Kidney (tissue), 14 donors: ENCODE data around the gene WFS1. TPM values are rescaled to one million over a fixed set of nuclear protein-coding genes. Genes with fewer than 3 reads are reported as not detected.

Experiments
- DNase-seq, 5 donors: peaks; one replicate each; pipeline ENCODE4 v3.0.0-alpha.2; 2013 to 2020
- FAIRE-seq: peaks from 2 replicates; lab custom pipeline; 2012; peaks lifted over from hg19 to GRCh38; lab: Jason Lieb, UNC
- H3K27ac ChIP-seq, 2 donors: one replicate each; pipeline ENCODE4 v1.7.0; 2013; ENCODE audit warnings: low read depth in 2 of 2, low read length in 2 of 2, inconsistent platforms in 1 of 2
- H3K27me3 ChIP-seq: one replicate; pipeline ENCODE4 v1.7.1; 2013; ENCODE audit warnings: low read length, inconsistent platforms; ENCODE audit not compliant: control insufficient read depth, insufficient read depth
- H3K36me3 ChIP-seq, 3 donors: one replicate each; pipeline versions ENCODE4 v1.7.0 to v1.7.1; 2013; ENCODE audit warnings: low read length in 3 of 3, control low read depth in 1 of 3, inconsistent platforms in 1 of 3; ENCODE audit not compliant: insufficient read depth in 3 of 3, control insufficient read depth in 2 of 3
- H3K4me1 ChIP-seq, 3 donors: one replicate each; pipeline versions ENCODE4 v1.7.0 to v1.7.1; 2013; ENCODE audit warnings: low read length in 3 of 3, inconsistent platforms in 1 of 3, low read depth in 1 of 3; ENCODE audit not compliant: control insufficient read depth in 2 of 3, insufficient read depth in 2 of 3
- H3K4me3 ChIP-seq, 3 donors: one replicate each; pipeline versions ENCODE4 v1.7.0 to v1.8.1; 2013; ENCODE audit warnings: low read length in 3 of 3, control low read depth in 1 of 3, inconsistent platforms in 1 of 3
- H3K9ac ChIP-seq, 3 donors: one replicate each; pipeline versions ENCODE4 v1.7.0 to v1.7.1; 2013; ENCODE audit warnings: low read length in 3 of 3, control low read depth in 1 of 3, inconsistent platforms in 1 of 3
- H3K9me3 ChIP-seq, 3 donors: one replicate each; pipeline versions ENCODE4 v1.7.0 to v1.7.1; 2013; ENCODE audit warnings: low read length in 3 of 3, control low read depth in 1 of 3, inconsistent platforms in 1 of 3; ENCODE audit not compliant: control insufficient read depth in 2 of 3, insufficient read depth in 1 of 3
- intact Hi-C: fragments of 100-400 bp; cut with DNase I; formaldehyde crosslinking; loops from one replicate; pipeline ENCODE4 v1.11.1; 2022
- polyA plus RNA-seq: library from polyadenylated mRNA; stranded (reverse); fragments of 350-450 nt; fragmentation: Illumina TruSeq; extraction: RNeasy Lipid Tissue Mini Kit (QIAGEN cat#74804); gene quantifications from one replicate; pipeline ENCODE4 v1.2.3, GENCODE V29; 2014; ENCODE audit warnings: low read depth, low replicate concordance; ENCODE audit not compliant: insufficient read depth
- total RNA-seq: library from RNA; stranded (reverse); fragmentation: NEBNext Ultra II Directional; extraction: Animal tissue kit (Norgen Biotek cat#: 25700); gene quantifications from one replicate; pipeline ENCODE4 v1.2.1, GENCODE V29; 2021
- TF ChIP-seq, protein P1 (sequence below): IDR thresholded peaks from 3 replicates; pipeline ENCODE4 v1.5.1; 2012; ENCODE audit warnings: mild to moderate bottlenecking, moderate library complexity, borderline replicate concordance; ENCODE audit not compliant: insufficient read depth; ENCODE audit errors: extremely low read depth
- donor health status: control.
- donor health status: control.
- donor health status: control.
- donor health status: control.
- donor health status: control.
- donor health status: DM: yes; HTN: yes; CAD: no.
- donor health status: Normal renal cell carcinoma (clear cell type).

WFS1 gene
- total and polyA plus RNA-seq, 2 donors from 2014 or later: 20.8 to 31.4 TPM

DNA sequence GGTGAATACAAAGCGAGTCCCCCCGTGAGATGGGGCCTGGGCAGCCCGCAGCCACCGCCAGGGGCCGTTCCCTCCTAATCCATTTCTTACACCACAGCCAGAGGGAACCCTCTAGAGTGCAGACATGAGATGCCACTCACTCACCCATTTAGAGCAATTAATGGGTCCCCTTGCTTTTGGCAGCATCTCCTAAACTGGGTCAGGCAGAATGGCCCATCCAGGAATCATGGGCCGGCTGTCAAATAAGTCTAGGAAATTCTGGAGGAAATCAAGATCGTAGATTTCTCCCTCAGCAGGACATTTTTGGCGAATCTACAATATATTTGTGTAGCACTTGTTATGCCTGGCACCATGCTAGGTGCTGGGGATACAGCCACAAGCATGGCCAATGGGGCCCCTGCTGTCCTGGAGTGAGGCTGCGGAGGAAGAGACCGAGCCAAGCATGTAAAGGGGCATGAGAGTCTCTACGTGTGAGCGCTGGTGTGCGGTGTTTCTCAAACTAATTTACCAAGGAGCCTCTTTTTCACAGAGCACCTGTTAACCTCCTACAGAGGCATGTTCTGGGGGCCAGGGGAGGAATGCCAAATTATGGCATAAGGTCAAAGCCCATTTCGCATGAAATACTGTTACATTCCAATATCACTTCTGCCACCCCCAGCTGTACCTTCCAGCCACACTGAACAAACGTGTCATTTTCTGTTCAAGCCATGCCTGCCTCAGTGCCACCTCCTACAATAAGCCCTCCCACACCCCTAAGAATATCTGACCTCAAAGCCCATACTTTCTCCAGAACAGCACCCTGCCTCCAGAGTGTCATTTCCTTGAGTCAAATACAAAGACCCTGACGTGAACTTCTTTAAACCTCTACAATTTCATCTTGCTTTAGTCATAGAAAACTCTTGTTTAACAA lies 41.2 kb upstream of the WFS1 start:
- FAIRE-seq (no peak), DNase-seq (no peak)
- H3K9ac ChIP-seq: no peak overlapping the region
- no peaks in the 10 kb centered on the region for H3K9me3 ChIP-seq
- H3K27me3 ChIP-seq: no peaks in the 10 kb centered on the region
- TF ChIP-seq, protein P1, sequence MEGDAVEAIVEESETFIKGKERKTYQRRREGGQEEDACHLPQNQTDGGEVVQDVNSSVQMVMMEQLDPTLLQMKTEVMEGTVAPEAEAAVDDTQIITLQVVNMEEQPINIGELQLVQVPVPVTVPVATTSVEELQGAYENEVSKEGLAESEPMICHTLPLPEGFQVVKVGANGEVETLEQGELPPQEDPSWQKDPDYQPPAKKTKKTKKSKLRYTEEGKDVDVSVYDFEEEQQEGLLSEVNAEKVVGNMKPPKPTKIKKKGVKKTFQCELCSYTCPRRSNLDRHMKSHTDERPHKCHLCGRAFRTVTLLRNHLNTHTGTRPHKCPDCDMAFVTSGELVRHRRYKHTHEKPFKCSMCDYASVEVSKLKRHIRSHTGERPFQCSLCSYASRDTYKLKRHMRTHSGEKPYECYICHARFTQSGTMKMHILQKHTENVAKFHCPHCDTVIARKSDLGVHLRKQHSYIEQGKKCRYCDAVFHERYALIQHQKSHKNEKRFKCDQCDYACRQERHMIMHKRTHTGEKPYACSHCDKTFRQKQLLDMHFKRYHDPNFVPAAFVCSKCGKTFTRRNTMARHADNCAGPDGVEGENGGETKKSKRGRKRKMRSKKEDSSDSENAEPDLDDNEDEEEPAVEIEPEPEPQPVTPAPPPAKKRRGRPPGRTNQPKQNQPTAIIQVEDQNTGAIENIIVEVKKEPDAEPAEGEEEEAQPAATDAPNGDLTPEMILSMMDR: no peak
- no peaks in the 10 kb centered on the region for H3K36me3 ChIP-seq
- H3K4me3 ChIP-seq: no peak overlapping the region
- no peaks in the 10 kb centered on the region for H3K4me1 ChIP-seq
- no peak overlapping the region for H3K27ac ChIP-seq
- intact Hi-C loops: no loop called here

DNA sequence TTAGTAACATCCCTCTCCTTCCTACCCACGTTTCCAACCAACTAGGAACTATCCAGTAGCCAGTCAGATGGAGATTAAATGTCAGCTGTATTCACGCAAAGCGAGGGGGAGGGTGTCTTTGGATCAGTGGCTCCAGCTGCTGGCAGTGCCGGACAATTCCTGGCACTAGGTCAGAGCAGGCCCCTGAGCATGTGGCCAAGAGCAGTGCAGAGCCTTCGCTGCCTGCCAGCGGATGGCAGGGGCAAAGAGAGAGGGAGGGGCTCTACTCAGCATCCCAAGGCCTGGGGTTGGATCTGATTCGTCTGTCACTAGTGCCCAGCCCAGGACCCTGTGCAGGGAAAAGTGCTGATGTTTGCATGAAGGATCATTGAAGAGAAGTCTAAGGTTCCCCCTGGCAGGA lies 40.6 kb upstream of the WFS1 start:
- FAIRE-seq: no peak

DNA sequence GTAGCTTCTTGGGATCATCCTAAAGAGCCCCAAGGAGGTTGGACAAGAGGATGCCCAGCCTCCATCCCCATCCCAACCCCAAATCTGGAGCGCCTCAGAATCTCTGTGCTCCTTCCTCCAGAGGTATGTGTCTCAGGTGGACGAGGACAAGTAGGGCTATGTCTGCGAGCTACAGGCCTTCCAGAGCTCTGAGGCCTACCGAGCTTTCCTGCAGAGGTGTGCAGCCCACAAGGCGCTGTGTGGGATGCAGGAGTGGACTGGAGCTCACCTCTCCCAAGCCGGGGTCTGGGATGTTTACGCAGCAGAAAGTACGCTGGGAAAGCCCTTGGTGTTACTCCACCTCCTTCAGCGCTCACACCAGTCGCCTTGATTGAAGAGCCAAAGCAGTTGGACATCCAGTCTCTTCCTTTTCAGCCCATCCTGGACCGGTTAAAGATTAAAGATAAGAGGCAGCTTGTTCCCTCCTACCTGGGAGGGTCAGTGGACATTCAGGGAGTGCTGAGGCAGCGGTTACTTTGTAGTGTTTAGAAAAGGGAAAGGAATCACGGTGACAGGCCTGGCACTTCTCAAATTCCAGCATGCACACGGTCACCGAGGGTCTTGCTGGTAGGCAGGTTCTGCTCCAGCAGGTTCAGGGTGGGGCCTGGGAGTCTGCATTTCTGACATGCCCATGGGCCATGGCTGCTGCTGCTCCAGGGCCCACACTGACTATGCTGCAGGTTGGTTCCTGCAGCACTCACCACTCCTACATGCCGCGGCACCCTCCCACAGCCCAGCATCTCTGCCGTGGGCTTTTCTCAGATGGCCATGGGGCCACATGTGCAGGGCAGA lies 39.8 kb upstream of the WFS1 start:
- Histone ChIP-seq H3K27ac (no peak overlapping the region), H3K27me3 (no peaks in the 10 kb centered on the region), H3K9me3 (no peaks in the 10 kb centered on the region), H3K36me3 (no peaks in the 10 kb centered on the region), H3K4me3 (no peak overlapping the region), H3K4me1 (no peaks in the 10 kb centered on the region), H3K9ac (no peak overlapping the region)
- TF ChIP-seq, protein P1: no peak
- FAIRE-seq (no peak), DNase-seq (no peak)
- intact Hi-C loops: no loop called here

More for the DNA sequence above, 40.6 kb upstream of the WFS1 start:
- peak in 3 of 5 donors; percentile 48 to 67 (median 58) for DNase-seq
- H3K9me3 ChIP-seq: no peaks in the 10 kb centered on the region
- TF ChIP-seq, protein P1: no peak
- H3K27me3 ChIP-seq: no peaks in the 10 kb centered on the region
- intact Hi-C loops: no loop called here
- no peaks in the 10 kb centered on the region for H3K4me1 ChIP-seq
- H3K36me3 ChIP-seq: no peaks in the 10 kb centered on the region
- H3K9ac ChIP-seq: no peak overlapping the region
- no peak overlapping the region for H3K27ac ChIP-seq
- H3K4me3 ChIP-seq: no peak overlapping the region
